SK-N-SH (cell line): Measurements from ENCODE around the gene DNAJC10. TPM values are rescaled to one million over a fixed set of nuclear protein-coding genes. Genes with fewer than 3 reads are reported as not detected.

Experiments
- CTCF ChIA-PET: fragments of 300-600, 350-600 bp; formaldehyde crosslinking; extraction: SDS; loops from one replicate; lab custom pipeline; 2021; lab: Yijun Ruan, JAX
- POLR2A ChIA-PET: fragments of 350-600 bp; sonication (Branson Sonifier 250); formaldehyde crosslinking; extraction: SDS; loops from one replicate; lab custom pipeline; 2020; ENCODE audit warnings: antibody characterized with exemption, inconsistent platforms; lab: Yijun Ruan, JAX
- DNase-seq: peaks from one replicate; pipeline ENCODE4 v3.0.0; 2012
- H2AFZ ChIP-seq: fragments of 200-600 bp; sonication (generic); 2 replicates; pipeline ENCODE4 v1.8.1; 2016; ENCODE audit warnings: antibody characterized with exemption, mild to moderate bottlenecking, low read depth
- H3F3A ChIP-seq: fragments of 200-600 bp; sonication (generic); replicated peaks from 2 replicates; pipeline ENCODE3; 2016; ENCODE audit warnings: antibody characterized with exemption, mild to moderate bottlenecking; ENCODE audit not compliant: insufficient read depth
- H3K27ac ChIP-seq, 2 experiments: fragments of 200-500 bp in 1 of 2; fragments of 200-600 bp in 1 of 2; sonication (Bioruptor generic) in 1 of 2; sonication (generic), shearing (Covaris generic) in 1 of 2; 2 replicates each; pipeline versions ENCODE4 v1.5.1 to v1.6.1; 2014 to 2016; ENCODE audit warnings: low read depth in 2 of 2, inconsistent platforms in 1 of 2, low read length in 1 of 2, mild to moderate bottlenecking in 1 of 2, mixed read lengths in 1 of 2
- H3K27me3 ChIP-seq: fragments of 200-600 bp; sonication (generic), shearing (Covaris generic); 2 replicates; pipeline ENCODE4 v1.6.1; 2016; ENCODE audit warnings: mixed run types; ENCODE audit not compliant: insufficient read depth
- H3K36me3 ChIP-seq, 2 experiments: fragments of 200-500 bp in 1 of 2; fragments of 200-600 bp in 1 of 2; sonication (Bioruptor generic) in 1 of 2; sonication (generic) in 1 of 2; replicated peaks in 1 of 2; 2 replicates each; pipeline versions ENCODE3 to v1.5.1; 2014 to 2016; ENCODE audit warnings: low read length in 1 of 2, mild to moderate bottlenecking in 1 of 2; ENCODE audit not compliant: insufficient read depth in 2 of 2, control insufficient read depth in 1 of 2
- H3K4me1 ChIP-seq, 2 experiments: fragments of 200-500 bp in 1 of 2; fragments of 200-600 bp in 1 of 2; sonication (Bioruptor generic) in 1 of 2; sonication (generic), shearing (Covaris generic) in 1 of 2; 2 replicates each; pipeline versions ENCODE4 v1.5.1 to v1.6.1; 2014 to 2016; ENCODE audit warnings: low read depth in 1 of 2, low read length in 1 of 2, mixed run types in 1 of 2; ENCODE audit not compliant: insufficient read depth in 2 of 2, control insufficient read depth in 1 of 2
- H3K4me2 ChIP-seq: fragments of 200-600 bp; sonication (generic), shearing (Covaris generic); 2 replicates; pipeline ENCODE4 v1.6.1; 2017; ENCODE audit warnings: mixed run types
- H3K4me3 ChIP-seq, 2 experiments: fragments of 200-500 bp in 1 of 2; fragments of 200-600 bp in 1 of 2; sonication (Bioruptor generic) in 1 of 2; sonication (generic), shearing (Covaris generic) in 1 of 2; 2 replicates each; pipeline versions ENCODE4 v1.5.1 to v1.8.1; 2014 to 2016; ENCODE audit warnings: low read depth in 2 of 2, inconsistent platforms in 1 of 2, low read length in 1 of 2, mild to moderate bottlenecking in 1 of 2, mixed read lengths in 1 of 2, moderate library complexity in 1 of 2
- H3K79me2 ChIP-seq: fragments of 200-600 bp; sonication (generic); 2 replicates; pipeline ENCODE4 v1.8.1; 2017; ENCODE audit warnings: mild to moderate bottlenecking; ENCODE audit not compliant: insufficient read depth
- H3K9ac ChIP-seq: fragments of 200-600 bp; sonication (generic); 2 replicates; pipeline ENCODE4 v1.6.1; 2017; ENCODE audit warnings: mixed run types
- H3K9me2 ChIP-seq: fragments of 200-600 bp; sonication (generic); 2 replicates; pipeline ENCODE4 v1.6.1; 2017; ENCODE audit warnings: mixed run types
- H3K9me3 ChIP-seq: fragments of 200-600 bp; sonication (generic); 2 replicates; pipeline ENCODE4 v1.6.1; 2017; ENCODE audit warnings: mixed run types, mild to moderate bottlenecking, moderate library complexity
- H4K20me1 ChIP-seq: fragments of 200-600 bp; sonication (generic); 2 replicates; pipeline ENCODE4 v1.6.1; 2017; ENCODE audit warnings: mild to moderate bottlenecking, mixed run types; ENCODE audit not compliant: insufficient read depth
- FOSL2 ChIP-seq: IDR thresholded peaks from 2 replicates; pipeline ENCODE4 v1.4.0; 2012; ENCODE audit warnings: low read depth, mild to moderate bottlenecking, moderate library complexity, borderline replicate concordance
- FOXM1 ChIP-seq: IDR thresholded peaks from 2 replicates; pipeline ENCODE4 v1.4.0; 2012; ENCODE audit warnings: low read depth, mild to moderate bottlenecking
- GATA2 ChIP-seq: sonication (generic); formaldehyde crosslinking; IDR thresholded peaks from 2 replicates; pipeline ENCODE4 v1.5.0; 2020; ENCODE audit warnings: mild to moderate bottlenecking, missing genetic modification reagents
- JUND ChIP-seq: IDR thresholded peaks from 2 replicates; pipeline ENCODE4 v1.4.0; 2012
- MEF2A ChIP-seq: IDR thresholded peaks from 2 replicates; pipeline ENCODE4 v1.4.0; 2012; ENCODE audit warnings: low read depth, borderline replicate concordance
- MXI1 ChIP-seq: IDR thresholded peaks from 2 replicates; pipeline ENCODE4 v1.6.1; 2012; ENCODE audit warnings: mild to moderate bottlenecking, low read depth, low read length, improper control_type of control experiment
- RFX5 ChIP-seq: IDR thresholded peaks from 2 replicates; pipeline ENCODE4 v1.6.1; 2012; ENCODE audit warnings: mild to moderate bottlenecking, improper control_type of control experiment, low read length
- RXRA ChIP-seq: IDR thresholded peaks from 2 replicates; pipeline ENCODE4 v1.4.0; 2012; ENCODE audit warnings: low read depth, mild to moderate bottlenecking, borderline replicate concordance
- SIN3A ChIP-seq: IDR thresholded peaks from 2 replicates; pipeline ENCODE4 v1.6.1; 2012; ENCODE audit warnings: low read depth, mild to moderate bottlenecking, low read length, moderate library complexity, borderline replicate concordance
- SMC3 ChIP-seq: IDR thresholded peaks from 2 replicates; pipeline ENCODE4 v1.6.1; 2012; ENCODE audit warnings: low read depth, low read length, improper control_type of control experiment
- YY1 ChIP-seq: IDR thresholded peaks from 2 replicates; pipeline ENCODE4 v1.4.0; 2012; ENCODE audit warnings: low read depth, mild to moderate bottlenecking
- WGBS: methylation state at CpG from one replicate; pipeline ENCODE4 v1.1.6; 2017; ENCODE audit warnings: low lambda C conversion rate; 5-methylcytosine and 5-hydroxymethylcytosine counted together
- polyA plus RNA-seq, 3 experiments: library from polyadenylated mRNA; depleted of rRNA; stranded (reverse); fragments of >200 nt; gene quantifications; 2 replicates each; pipeline ENCODE4 v1.2.3, GENCODE V29; 2012
- TF ChIP-seq, protein P1 (sequence below): IDR thresholded peaks from 2 replicates; pipeline ENCODE4 v1.4.0; 2012; ENCODE audit warnings: low read depth, borderline replicate concordance
- TF ChIP-seq, protein P2 (sequence below): fragments of 200-600 bp; sonication (generic); IDR thresholded peaks from 2 replicates; pipeline ENCODE4 v1.6.1; 2017; ENCODE audit warnings: antibody characterized with exemption, mild to moderate bottlenecking, moderate library complexity
- TF ChIP-seq, protein P3 (sequence below): IDR thresholded peaks from 2 replicates; pipeline ENCODE4; 2012
- TF ChIP-seq, protein P4 (sequence below): IDR thresholded peaks from 2 replicates; pipeline ENCODE4 v1.4.0; 2012; ENCODE audit warnings: low read depth
- TF ChIP-seq, protein P5 (sequence below): IDR thresholded peaks from 2 replicates; pipeline ENCODE4 v1.6.1; 2012; ENCODE audit warnings: mild to moderate bottlenecking, low read depth, low read length, moderate library complexity

DNAJC10 gene
- polyA plus RNA-seq, 1 of the 3 experiments (the other 2 are of a cell fraction): 30.8 TPM

DNA sequence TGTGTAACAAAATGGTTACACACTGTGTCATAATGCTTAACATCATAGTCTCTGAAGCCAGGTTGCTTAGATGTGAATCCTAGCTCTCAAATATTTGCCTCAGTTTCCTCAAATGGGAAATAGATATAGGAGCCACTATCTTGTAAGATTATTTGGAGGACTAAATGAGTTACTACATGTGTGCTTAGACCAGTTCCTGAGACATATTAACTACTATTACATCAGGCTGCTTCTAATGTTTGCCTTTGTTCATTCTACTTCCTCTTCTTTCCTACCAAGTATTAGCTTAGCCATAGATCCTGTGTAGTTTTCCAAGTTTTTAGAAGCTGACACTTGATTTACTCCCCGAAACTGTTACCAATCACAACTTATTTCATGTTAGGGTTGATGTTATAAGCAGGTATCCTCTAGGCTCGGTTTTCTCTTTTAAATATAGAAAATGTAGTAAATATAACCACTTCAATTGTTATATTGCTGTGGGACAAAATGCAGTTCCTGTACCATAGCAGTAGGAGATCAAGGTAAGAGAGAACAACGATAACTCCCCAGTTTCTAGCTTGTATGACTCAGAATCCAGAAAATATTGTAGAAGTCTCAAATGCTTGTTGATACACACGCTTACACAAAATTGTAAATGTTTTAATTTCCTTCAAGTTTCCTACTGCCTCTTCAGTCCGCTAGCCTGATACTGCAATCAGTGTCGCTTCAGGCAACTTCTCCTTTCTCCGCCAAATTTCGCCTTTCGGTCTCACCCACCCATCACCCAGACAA, 751 bp upstream of the DNAJC10 start:
- peaks cover 4% of the 10 kb centered on the region for H3F3A ChIP-seq
- no peak for TF ChIP-seq YY1
- TF ChIP-seq, all 33 proteins: peak for 0
- H3K79me2 ChIP-seq: peaks cover 26% of the 10 kb centered on the region
- H3K4me3 ChIP-seq: peak overlapping the region; percentile 69 to 96
- POLR2A ChIA-PET: interaction anchor here (0.9 to 1.4 kb wide), 3 partner anchors 10 to 203 kb away, joined by 3 to 4 read pairs (median 4); no protein-coding TSS in a partner anchor
- no peaks in the 10 kb centered on the region for H3K9me2 ChIP-seq
- H3K27me3 ChIP-seq: no peaks in the 10 kb centered on the region
- H3K4me1 ChIP-seq: peaks cover 0 to 12% of the 10 kb centered on the region in 2 experiments; a peak in 3 of 4 replicates
- H4K20me1 ChIP-seq: no peaks in the 10 kb centered on the region
- peak overlapping the region; percentile 93 for H3K4me2 ChIP-seq
- CTCF ChIA-PET: interaction anchor here (0.6 to 1.1 kb wide), 4 partner anchors 48 to 739 kb away, joined by 3 to 4 read pairs (median 3); no protein-coding TSS in a partner anchor
- H3K9me3 ChIP-seq: no peaks in the 10 kb centered on the region
- 4% methylated on average over 9 of the region's 9 CpGs for WGBS
- no peak for DNase-seq
- H3K27ac ChIP-seq: peak overlapping the region; percentile 86 to 95
- peaks cover 15 to 16% of the 10 kb centered on the region in 2 experiments for H3K36me3 ChIP-seq
- H2AFZ ChIP-seq: peak overlapping the region; percentile 84
- H3K9ac ChIP-seq: peak overlapping the region; percentile 90

DNA sequence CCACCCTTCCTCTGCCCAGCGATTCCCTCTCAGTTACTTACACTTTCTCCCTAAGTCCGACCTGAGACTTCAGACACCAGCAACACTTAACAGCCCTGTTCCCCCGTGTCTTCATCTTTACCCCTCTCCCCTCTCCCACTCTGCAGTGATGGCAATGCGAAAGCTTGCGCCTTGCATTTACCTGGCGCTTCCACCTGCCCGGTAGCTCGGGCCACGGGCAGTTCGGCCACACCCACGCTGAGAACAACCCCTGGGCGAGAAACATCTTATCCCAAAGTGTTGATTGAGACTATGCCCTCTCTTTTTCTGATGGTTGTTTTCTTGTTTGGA, 558 bp downstream of the DNAJC10 start:
- no peaks in the 10 kb centered on the region for H4K20me1 ChIP-seq
- peak overlapping the region; percentile 90 for H3K9ac ChIP-seq
- no peak for DNase-seq
- peaks cover 26% of the 10 kb centered on the region for H3K79me2 ChIP-seq
- peaks cover 0 to 12% of the 10 kb centered on the region in 2 experiments; a peak in 3 of 4 replicates for H3K4me1 ChIP-seq
- no peaks in the 10 kb centered on the region for H3K27me3 ChIP-seq
- peak overlapping the region; percentile 84 for H2AFZ ChIP-seq
- no peaks in the 10 kb centered on the region for H3K9me3 ChIP-seq
- H3K36me3 ChIP-seq: peaks cover 28 to 29% of the 10 kb centered on the region in 2 experiments
- ChIA-PET CTCF (interaction anchor here (0.9 to 1.5 kb wide), 3 partner anchors 12 to 263 kb away, joined by 3 to 5 read pairs (median 3); no protein-coding TSS in a partner anchor), POLR2A (interaction anchor here (0.8 to 1.4 kb wide), 2 partner anchors 11 to 1725 kb away, joined by 3 to 4 read pairs; no protein-coding TSS in a partner anchor)
- H3K4me3 ChIP-seq: peak overlapping the region; percentile 69 to 96
- H3K4me2 ChIP-seq: peak overlapping the region; percentile 93
- H3F3A ChIP-seq: peaks cover 4% of the 10 kb centered on the region
- no peaks in the 10 kb centered on the region for H3K9me2 ChIP-seq
- 5% methylated on average over 12 of the region's 12 CpGs for WGBS
- peak overlapping the region; percentile 86 to 95 for H3K27ac ChIP-seq
- TF ChIP-seq, protein P1, sequence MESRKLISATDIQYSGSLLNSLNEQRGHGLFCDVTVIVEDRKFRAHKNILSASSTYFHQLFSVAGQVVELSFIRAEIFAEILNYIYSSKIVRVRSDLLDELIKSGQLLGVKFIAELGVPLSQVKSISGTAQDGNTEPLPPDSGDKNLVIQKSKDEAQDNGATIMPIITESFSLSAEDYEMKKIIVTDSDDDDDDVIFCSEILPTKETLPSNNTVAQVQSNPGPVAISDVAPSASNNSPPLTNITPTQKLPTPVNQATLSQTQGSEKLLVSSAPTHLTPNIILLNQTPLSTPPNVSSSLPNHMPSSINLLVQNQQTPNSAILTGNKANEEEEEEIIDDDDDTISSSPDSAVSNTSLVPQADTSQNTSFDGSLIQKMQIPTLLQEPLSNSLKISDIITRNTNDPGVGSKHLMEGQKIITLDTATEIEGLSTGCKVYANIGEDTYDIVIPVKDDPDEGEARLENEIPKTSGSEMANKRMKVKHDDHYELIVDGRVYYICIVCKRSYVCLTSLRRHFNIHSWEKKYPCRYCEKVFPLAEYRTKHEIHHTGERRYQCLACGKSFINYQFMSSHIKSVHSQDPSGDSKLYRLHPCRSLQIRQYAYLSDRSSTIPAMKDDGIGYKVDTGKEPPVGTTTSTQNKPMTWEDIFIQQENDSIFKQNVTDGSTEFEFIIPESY: no peak
- TF ChIP-seq FOXM1: no peak
- TF ChIP-seq, protein P2, sequence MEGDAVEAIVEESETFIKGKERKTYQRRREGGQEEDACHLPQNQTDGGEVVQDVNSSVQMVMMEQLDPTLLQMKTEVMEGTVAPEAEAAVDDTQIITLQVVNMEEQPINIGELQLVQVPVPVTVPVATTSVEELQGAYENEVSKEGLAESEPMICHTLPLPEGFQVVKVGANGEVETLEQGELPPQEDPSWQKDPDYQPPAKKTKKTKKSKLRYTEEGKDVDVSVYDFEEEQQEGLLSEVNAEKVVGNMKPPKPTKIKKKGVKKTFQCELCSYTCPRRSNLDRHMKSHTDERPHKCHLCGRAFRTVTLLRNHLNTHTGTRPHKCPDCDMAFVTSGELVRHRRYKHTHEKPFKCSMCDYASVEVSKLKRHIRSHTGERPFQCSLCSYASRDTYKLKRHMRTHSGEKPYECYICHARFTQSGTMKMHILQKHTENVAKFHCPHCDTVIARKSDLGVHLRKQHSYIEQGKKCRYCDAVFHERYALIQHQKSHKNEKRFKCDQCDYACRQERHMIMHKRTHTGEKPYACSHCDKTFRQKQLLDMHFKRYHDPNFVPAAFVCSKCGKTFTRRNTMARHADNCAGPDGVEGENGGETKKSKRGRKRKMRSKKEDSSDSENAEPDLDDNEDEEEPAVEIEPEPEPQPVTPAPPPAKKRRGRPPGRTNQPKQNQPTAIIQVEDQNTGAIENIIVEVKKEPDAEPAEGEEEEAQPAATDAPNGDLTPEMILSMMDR: no peak
- no peak for TF ChIP-seq RXRA
- TF ChIP-seq RFX5: no peak
- TF ChIP-seq, protein P3, sequence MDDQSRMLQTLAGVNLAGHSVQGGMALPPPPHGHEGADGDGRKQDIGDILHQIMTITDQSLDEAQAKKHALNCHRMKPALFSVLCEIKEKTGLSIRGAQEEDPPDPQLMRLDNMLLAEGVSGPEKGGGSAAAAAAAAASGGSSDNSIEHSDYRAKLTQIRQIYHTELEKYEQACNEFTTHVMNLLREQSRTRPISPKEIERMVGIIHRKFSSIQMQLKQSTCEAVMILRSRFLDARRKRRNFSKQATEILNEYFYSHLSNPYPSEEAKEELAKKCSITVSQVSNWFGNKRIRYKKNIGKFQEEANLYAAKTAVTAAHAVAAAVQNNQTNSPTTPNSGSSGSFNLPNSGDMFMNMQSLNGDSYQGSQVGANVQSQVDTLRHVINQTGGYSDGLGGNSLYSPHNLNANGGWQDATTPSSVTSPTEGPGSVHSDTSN: no peak
- TF ChIP-seq, protein P4, sequence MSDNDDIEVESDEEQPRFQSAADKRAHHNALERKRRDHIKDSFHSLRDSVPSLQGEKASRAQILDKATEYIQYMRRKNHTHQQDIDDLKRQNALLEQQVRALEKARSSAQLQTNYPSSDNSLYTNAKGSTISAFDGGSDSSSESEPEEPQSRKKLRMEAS: no peak
- TF ChIP-seq SIN3A: no peak
- TF ChIP-seq, protein P5, sequence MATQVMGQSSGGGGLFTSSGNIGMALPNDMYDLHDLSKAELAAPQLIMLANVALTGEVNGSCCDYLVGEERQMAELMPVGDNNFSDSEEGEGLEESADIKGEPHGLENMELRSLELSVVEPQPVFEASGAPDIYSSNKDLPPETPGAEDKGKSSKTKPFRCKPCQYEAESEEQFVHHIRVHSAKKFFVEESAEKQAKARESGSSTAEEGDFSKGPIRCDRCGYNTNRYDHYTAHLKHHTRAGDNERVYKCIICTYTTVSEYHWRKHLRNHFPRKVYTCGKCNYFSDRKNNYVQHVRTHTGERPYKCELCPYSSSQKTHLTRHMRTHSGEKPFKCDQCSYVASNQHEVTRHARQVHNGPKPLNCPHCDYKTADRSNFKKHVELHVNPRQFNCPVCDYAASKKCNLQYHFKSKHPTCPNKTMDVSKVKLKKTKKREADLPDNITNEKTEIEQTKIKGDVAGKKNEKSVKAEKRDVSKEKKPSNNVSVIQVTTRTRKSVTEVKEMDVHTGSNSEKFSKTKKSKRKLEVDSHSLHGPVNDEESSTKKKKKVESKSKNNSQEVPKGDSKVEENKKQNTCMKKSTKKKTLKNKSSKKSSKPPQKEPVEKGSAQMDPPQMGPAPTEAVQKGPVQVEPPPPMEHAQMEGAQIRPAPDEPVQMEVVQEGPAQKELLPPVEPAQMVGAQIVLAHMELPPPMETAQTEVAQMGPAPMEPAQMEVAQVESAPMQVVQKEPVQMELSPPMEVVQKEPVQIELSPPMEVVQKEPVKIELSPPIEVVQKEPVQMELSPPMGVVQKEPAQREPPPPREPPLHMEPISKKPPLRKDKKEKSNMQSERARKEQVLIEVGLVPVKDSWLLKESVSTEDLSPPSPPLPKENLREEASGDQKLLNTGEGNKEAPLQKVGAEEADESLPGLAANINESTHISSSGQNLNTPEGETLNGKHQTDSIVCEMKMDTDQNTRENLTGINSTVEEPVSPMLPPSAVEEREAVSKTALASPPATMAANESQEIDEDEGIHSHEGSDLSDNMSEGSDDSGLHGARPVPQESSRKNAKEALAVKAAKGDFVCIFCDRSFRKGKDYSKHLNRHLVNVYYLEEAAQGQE: no peak
- TF ChIP-seq SMC3: no peak
- no peak for TF ChIP-seq GATA2 (CRISPR knock-in tag)
- TF ChIP-seq JUND: no peak
- no peak for TF ChIP-seq MXI1
- TF ChIP-seq MEF2A: no peak
- TF ChIP-seq FOSL2: no peak
